ENCODE measurements around the gene SARNP.

- no peak for TF ChIP-seq CTCF (IDR thresholded peaks at IDR 0.05)
- TF ChIP-seq POLR2A (IDR thresholded peaks at IDR 0.05) = no peak
These were observed 29.0 kb downstream of the SARNP start for GRCh38 chr12:55788546-55788945.
